Tongue (tissue), 2 donors: ENCODE results near the gene BCR. TPM values are rescaled to one million over a fixed set of nuclear protein-coding genes. Genes with fewer than 3 reads are reported as not detected.

Experiments
- DNase-seq: peaks from one replicate; pipeline ENCODE4 v3.0.0-alpha.2; 2015
- total RNA-seq: library from RNA; depleted of rRNA; stranded (reverse); fragments of >200 nt; gene quantifications from one replicate; pipeline ENCODE4 v1.2.3, GENCODE V29; 2014

Gene BCR
- total RNA-seq, 1 donor from 2014 or later = 34.7 TPM

DNA sequence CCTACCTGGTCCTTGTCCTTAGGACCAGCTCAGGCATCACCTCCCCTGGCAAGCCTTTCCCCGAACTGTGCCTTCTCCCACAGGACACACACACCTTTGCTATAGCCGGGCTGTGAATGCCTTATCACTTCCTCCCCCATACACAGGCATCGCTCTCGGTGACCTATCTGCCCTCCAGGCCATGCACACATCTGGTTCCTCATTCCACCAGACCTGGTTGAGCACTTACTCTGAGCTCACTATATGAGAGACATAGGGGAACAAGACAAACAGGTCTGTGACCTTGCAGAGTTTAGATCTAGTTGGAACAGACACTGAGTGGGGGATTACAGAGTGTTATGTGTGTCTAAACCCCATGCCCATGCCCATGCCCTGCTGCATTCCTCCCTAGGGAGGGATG, 3.1 kb upstream of the BCR start:
- no peak for DNase-seq

DNA sequence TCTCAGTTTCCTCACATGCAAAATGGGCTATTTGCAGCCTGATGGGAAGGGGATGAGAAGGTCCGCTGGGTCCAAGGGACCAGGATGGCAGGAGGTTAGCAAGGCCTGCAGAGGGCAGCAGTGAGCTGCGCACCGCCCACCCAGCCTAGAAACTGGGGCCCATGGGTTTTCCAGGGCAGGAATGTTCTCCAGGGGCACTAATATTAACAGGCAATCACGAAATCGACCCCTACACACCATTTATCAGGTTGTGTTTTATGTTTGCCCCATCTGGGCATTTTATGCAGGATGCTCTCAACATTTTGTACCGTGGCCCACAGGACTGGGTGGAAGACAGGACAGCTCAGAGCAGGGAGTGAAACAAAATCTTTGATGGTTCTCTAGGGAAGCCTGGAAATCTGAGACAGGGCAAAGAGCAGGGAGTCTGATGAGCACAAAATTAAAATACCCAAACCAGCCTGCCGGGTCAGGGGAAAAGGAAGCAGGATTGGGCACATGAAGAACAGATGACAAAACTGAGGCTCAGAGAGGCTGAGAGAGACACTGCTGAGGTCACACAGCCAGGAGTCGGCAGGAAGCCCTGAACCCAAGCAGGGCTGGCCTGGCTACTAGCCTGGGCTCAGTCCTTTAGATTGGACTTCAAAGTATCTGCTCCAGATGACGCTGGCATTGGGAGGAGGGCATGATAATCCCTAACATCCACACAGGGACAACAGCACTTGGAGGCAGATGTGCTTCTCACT, 1.6 kb upstream of the BCR start:
- peak; percentile 81 for DNase-seq

DNA sequence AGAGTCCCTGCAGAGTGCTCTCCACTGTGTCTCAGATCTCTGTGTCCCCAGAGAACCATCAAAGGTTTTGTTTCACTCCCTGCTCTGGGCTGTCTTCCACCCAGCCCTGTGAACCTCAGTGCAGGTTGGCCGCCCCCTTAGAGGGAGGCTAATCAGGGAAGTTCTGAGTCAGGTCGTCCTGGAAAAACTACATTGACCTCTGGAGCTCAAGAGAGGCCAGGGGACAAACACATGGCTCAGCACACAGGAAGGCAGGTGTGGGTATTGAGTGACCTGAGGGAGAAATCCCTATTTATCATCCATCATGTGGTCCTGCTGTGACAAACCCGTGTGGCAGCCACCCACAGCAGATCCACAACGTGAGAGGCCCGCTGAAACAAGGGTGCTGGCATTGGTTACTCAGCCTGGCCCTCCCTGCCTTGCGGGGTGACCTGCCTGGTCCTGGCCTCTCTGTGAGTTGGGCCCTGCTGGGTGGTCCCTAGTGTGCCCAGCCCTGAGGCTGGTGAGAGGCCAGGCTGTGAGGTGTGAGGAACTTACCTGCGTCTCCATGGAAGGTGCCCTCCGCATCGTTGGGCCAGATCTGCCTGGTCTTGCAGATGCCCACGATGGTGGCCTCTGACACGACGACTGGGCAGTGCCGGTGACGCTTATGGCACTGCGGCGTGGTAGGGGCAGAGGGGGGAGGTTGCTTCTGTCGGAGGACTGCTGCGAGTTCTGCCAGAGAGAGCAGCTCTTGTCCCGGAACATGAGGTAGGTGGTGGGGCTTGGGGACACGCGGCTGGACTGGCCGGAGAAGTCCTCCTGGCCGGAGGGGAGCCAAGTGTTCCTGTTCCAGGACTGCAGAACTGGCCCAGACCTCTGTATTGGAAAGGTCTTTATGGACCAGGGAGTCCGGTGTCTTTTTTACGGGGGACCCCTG, 669 bp upstream of the BCR start:
- DNase-seq = no peak

DNA sequence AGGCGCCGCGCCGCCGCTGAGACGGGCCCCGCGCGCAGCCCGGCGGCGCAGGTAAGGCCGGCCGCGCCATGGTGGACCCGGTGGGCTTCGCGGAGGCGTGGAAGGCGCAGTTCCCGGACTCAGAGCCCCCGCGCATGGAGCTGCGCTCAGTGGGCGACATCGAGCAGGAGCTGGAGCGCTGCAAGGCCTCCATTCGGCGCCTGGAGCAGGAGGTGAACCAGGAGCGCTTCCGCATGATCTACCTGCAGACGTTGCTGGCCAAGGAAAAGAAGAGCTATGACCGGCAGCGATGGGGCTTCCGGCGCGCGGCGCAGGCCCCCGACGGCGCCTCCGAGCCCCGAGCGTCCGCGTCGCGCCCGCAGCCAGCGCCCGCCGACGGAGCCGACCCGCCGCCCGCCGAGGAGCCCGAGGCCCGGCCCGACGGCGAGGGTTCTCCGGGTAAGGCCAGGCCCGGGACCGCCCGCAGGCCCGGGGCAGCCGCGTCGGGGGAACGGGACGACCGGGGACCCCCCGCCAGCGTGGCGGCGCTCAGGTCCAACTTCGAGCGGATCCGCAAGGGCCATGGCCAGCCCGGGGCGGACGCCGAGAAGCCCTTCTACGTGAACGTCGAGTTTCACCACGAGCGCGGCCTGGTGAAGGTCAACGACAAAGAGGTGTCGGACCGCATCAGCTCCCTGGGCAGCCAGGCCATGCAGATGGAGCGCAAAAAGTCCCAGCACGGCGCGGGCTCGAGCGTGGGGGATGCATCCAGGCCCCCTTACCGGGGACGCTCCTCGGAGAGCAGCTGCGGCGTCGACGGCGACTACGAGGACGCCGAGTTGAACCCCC, 798 bp downstream of the BCR start:
- DNase-seq = no peak

DNA sequence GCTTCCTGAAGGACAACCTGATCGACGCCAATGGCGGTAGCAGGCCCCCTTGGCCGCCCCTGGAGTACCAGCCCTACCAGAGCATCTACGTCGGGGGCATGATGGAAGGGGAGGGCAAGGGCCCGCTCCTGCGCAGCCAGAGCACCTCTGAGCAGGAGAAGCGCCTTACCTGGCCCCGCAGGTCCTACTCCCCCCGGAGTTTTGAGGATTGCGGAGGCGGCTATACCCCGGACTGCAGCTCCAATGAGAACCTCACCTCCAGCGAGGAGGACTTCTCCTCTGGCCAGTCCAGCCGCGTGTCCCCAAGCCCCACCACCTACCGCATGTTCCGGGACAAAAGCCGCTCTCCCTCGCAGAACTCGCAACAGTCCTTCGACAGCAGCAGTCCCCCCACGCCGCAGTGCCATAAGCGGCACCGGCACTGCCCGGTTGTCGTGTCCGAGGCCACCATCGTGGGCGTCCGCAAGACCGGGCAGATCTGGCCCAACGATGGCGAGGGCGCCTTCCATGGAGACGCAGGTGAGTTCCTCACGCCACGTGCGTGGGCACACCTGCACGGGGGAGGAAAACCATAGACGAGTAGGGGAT, 1.5 kb downstream of the BCR start:
- DNase-seq = no peak

DNA sequence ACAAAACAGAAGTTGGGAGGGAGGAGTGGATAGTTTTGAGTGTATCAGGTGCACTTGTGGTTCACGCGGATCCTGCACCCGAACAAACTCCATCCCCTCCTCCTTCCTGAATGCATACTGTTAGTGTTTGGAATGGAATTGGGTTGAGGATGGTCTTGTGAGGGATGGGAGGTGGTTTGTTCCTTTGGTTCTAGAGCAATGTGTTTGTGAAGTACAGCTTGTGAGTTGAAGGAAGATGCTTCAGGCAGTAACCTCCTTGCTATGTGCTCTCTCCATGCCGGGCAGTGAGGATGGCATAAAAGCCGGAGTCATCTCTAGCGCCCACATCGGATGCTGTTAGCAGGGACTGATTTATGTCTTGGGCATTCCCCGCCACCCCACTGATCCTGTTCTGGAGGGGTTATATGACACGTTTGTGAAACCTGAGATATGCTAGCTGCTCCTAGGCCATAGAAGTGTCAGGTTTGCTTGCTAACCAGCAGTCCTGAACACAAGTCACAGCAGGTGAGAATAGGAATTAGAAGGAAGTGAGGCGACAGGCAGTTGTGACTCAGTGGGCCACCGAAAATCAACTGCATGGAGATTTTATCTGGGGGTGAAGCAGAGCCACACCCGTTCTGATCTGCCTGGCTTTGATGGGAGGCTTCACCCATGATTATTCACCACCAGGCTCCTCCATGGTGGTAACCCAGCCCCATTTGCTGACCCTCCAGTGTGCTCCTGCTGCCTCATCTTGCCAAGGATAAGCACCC, 2.2 kb downstream of the BCR start:
- DNase-seq = no peak

DNA sequence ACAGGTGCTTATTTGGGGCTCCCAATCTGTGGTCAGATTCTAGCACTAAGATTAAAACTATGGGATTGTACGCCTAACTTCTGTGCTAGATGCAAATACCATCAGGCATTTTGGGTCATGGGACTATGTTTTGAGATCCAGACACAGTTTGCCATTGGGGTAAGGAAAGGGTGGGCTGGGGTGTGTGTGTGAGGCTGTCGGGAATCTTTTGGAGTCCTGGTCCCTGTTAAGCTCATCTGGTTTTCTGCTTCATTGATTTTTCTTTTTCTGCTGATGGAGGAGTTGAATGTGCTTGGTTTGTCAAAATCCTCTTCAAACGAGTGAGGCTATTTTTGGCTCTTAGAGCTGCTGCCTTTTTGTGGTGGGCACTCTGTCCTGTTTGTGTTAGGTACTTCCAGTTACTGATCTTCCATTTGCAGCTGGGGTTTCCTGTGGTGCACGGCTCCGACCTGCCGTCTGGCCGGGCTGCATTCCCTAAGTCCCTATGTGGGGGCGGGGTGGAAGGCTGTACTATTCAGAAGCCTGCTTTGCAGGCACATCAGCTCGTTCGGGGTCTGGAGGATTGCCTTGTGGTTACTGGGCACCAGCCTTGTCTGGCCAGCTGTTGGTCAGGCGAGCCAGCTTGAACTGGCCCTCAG, 2.9 kb downstream of the BCR start:
- DNase-seq = peak; percentile 68

DNA sequence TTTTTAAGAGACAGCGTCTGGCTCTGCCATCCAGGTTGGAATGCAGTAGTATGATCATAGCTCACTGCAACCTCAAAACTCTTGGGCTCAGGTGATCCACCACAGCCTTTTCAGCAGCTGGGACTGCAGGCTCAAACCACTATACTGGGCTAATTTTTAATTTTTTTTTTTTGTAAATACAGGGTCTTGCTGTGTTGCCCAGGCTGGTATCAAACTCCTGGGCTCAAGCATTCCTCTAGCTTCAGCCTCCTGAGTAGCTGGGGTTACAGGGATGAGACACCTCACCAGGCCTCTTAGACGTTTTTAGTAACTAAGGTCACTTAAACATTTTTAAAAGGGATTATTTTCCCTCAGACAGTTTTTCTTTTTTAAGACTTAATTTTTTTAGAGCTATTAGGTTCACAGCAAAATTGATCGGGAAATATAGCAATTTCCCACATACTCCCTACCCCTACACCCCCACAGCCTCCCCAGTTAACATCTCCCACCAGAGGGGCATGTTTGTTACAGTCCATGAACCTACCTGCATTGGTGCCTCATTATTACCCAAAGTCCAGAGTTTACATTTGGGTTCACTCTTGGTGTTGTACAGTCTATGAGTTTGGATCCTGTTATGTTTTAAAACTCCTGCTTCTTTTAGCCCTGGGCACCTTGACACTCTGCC, 3.9 kb downstream of the BCR start:
- DNase-seq = no peak

DNA sequence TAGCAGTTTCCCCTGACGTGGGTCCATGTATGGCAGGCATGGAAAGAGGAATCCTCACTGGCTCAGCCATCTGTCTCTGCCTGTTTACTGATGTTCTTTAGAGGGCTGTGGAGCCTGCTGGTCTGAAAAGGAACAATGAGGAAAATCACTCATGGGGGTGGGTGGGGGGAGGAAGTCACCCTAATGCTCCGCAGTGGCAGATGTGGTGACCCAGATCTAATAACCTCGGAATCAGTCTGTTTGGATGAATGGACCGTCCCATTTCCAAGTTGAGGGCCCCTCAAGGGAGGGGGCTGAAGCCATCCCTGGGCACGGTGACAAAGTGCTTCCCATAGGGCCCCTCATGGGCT, 4.4 kb downstream of the BCR start:
- peak; percentile 41 for DNase-seq

DNA sequence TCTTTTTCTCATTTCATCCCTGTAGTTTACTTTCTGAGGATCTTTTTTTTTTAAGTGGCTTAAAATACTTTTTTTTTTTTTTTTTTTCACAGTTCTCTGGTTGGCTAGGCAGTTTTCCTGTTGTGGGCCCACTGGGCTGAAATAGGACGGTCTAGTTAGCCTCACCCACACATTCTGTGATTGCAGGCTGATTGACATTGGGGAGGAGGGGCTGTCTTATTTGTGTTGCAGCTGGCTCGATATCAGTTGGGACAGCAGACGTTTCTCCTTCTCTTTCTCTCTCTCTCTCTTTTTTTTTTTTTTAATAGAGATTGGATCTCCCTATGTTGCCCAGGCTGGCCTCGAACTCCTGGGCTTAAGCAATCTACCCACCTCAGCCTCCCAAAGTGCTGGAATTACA, 6.9 kb downstream of the BCR start:
- DNase-seq = no peak

DNA sequence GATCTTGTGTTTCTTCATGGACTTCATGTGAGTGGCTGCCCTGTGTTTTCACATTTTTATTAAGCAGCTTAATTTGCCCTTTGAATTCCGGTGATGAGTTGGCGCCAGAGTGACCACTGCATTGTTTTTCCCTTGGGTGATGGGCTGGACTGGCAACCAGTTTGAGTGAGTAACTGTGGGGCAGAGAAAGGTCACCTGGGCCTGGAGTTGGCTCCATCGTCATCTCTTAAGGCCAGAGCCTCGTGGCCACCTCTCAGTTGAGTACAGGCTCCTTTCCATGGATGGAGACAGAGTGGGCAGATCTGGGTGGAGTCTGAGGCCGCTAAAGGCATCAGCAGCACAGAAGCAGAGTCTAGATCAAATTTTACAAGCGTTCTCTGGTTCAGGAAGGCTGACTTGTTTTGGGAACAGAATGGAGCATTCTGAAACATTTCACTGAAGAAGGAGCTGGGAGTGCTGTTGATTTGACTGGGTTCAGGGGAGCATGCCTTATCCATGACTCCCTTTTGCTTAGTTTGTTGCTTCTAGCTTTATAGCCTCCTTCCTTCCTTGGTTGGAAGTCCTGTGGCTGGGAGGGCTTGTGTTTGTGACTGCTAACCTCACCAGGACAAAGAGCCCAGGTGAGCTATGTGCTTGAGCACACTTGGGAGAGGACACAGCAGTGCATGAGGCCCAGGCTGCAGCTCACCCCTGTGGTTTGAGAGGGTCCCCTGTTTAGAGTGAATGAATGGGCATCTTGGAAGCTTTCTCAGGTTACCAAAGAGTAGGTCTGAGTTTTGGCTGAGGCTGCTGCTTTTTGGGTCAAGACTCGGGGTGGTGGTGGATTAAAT, 7.8 kb downstream of the BCR start:
- DNase-seq = no peak

DNA sequence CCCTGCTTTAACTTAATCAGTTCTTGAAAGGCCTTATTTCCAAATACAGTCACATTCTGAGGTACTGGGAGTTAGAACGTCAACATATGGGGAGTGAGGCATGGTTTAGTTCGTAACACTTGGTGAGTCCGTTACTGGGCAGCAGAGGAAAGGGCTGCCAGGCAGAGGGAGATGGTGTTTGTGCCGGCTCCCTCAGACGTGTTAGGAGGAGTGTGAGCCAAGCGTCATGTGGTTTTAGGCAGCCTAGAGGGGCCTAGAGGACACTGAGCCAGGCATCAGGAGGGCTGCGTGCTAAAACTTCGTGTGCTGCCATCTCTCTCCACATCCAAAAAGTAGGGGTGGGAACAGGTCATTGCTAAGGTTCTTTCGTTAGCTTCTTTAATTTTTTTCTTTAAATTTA, 10.2 kb downstream of the BCR start:
- DNase-seq = no peak

DNA sequence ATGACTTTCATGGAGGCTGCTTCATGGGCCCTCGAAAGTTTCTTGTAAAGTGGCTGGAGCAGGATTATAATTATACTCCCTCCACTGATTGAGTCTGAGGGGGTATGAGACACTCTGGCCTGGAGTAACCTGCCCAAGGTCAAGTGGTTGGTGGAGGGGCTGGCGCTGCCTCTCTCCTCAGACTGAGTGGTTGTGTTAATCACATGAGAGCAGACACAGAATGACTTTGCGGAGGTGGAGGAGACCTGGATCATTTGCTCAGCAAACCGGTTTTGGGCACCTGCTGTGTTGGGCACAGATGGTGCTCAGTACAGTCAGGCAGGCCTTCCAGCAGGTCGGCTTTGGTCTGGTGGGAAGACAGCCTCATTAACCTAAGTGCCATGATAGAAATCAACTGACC, 11.8 kb downstream of the BCR start:
- DNase-seq = no peak

DNA sequence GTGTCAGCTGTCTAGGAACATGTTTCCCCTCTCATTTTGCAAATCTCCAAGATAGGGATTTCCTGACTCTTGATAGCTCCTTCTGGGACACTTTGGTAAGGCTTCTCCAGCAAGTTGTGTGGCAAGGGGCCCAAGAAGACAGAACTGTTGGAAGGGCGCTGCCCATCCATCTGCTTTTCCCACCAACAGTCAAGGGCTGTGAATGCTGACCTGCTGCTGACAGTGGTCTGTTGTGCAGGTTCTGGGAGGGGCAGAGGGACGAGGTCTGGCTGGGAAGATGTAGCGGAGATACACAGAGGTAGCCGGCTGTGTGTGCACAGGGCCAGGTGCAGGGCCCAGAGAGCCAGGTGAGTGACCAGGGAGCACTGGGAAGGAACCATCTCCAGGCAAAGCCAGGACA, 12.2 kb downstream of the BCR start:
- no peak for DNase-seq

DNA sequence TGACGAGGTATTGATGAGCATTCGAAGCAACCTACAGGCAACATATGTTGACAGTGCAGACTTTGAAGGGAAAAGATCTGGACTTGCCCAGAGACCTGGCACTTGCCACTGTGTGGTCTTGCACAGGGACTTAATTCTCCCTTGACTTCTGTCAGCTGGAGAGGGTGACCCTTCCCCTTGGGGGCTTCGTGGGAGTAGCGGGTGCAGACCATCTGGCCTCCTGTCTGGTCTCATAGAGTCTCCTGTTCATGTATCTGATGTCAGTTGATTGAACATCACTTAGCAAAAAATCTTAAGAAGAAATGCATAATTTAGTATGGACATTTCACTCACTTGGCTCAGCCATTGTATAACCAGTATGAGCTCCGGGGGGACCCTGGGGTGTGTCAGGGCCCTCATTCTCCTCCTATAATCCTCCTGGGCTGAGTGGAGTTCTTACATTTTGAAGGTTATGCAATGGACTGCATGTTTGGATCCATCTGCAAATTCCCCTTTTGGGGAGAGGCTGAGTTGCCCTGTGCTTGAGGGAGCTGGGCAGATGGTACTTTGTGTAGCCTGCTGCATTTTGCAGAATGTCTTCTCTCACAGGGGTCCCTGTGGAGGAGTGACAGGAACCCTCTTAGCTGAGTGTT, 13.0 kb downstream of the BCR start:
- DNase-seq = no peak

DNA sequence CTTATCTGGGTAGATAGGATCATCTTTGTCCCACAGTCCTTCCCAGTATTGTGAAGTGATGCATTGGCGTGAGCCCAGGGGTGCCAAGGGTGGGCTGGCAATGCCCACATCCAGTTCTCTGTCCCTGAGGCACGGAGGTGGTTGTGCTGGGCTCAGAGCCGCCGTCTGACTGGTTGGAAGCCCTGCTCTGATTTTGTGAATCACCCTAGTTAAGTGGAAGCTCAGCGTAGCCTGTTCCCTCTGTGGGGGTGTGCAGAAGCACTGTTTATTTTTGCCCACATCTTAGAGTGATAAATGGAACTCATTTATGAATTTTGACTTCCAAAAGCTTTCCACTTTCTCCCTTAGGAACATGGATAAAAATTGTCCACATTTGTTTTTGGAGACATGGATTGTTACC, 13.6 kb downstream of the BCR start:
- DNase-seq = no peak

DNA sequence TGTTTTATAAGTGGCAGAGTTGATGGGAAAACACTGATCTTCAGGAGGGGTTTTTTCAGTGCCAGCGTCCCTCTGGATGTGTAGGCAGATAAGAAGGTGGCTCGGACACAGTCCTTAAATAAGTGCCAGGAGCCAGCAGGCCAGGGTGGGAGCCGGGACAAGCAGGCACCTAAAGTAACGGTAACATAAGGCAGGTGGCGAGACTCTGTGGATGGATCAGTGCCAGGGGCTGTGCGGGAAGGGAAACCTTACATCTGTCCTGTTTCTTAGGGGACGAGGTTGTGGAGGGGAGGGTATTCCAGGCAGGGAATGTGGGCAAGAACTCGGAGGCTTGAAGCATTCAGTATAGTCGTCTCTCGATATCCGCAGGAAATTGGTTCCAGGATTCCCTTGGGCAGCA, 15.9 kb downstream of the BCR start:
- no peak for DNase-seq

DNA sequence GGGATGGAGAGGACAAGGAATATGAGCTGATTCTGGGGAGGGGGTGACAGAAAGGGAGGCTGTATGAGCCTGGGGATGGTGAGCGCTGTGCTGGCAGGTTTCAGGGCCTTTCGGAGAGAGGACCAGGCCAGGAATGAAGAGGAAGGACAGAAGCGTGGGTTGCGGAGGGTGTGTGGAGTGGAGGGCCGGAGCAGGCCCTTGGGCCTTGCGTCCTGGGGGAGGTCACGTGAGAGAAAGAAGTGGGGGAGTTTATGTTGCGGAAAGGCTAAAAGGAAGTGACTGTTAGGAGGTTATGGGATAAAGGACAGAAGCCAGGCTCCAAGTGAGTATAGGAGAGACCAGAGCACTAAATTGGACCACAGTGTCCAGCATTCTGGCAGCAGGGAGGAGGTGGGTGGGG, 17.5 kb downstream of the BCR start:
- no peak for DNase-seq

DNA sequence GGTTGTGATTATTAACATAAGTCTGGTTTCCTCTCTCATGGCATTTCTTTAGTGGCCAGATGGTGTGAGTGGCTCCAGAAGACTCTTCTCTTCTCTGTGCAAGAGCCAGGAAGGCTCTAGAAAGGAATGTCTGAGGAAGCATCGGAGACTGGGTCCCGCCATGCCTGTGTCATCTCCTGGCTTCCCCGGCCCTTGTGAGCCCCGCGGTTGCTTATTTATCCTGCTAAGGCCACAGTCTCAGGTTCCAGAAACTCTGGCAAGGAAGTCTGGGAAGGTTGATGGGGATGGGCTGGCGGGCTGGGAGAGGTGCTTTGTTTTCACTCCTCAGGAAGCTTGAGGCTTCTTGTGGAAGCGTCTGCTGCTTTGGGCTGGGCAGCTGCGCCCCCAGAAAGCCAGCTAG, 18.9 kb downstream of the BCR start:
- DNase-seq = no peak
